PC-3 (cell line): ENCODE data around the gene PELI2.

ENCODE experiments used
- EZH2 ChIP-seq: fragments of 300-600 bp; sonication (generic); IDR thresholded peaks from one replicate; pipeline ENCODE4 v1.6.1; 2017; ENCODE audit warnings: antibody characterized with exemption, mild to moderate bottlenecking, low read length; ENCODE audit not compliant: unreplicated experiment
- EZH2phosphoT487 ChIP-seq: fragments of 300-600 bp; sonication (generic); IDR thresholded peaks from 2 replicates; pipeline ENCODE4 v1.6.1; 2018; ENCODE audit warnings: mild to moderate bottlenecking, antibody characterized with exemption, low read length, borderline replicate concordance
- TF ChIP-seq, protein P1 (sequence below): fragments of 300-600 bp; sonication (generic); conservative IDR thresholded peaks from 2 replicates; pipeline ENCODE4 v1.5.1; 2017; ENCODE audit warnings: antibody characterized with exemption, low read depth, mild to moderate bottlenecking, low read length

DNA sequence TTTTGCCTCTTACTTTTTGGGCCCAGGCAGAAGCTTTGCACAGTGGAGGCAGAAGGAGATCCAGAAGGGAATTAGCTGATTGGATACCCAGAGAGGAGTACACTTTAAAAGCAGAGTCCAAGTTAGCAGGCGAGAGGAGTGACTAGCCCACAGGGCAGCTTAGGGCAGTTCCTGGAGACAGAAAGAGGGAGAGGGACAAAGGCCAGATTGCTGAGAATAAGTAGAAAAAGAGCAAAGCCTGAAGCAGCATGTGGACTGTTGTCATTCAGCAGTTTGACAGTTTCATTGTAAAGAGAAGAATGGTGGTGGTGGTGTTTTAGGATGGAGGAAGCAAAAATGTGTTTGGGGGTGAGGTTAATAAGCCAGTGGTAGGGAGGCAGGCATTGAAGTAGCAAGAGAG, 95.1 kb downstream of the PELI2 start:
- TF ChIP-seq, protein P1, sequence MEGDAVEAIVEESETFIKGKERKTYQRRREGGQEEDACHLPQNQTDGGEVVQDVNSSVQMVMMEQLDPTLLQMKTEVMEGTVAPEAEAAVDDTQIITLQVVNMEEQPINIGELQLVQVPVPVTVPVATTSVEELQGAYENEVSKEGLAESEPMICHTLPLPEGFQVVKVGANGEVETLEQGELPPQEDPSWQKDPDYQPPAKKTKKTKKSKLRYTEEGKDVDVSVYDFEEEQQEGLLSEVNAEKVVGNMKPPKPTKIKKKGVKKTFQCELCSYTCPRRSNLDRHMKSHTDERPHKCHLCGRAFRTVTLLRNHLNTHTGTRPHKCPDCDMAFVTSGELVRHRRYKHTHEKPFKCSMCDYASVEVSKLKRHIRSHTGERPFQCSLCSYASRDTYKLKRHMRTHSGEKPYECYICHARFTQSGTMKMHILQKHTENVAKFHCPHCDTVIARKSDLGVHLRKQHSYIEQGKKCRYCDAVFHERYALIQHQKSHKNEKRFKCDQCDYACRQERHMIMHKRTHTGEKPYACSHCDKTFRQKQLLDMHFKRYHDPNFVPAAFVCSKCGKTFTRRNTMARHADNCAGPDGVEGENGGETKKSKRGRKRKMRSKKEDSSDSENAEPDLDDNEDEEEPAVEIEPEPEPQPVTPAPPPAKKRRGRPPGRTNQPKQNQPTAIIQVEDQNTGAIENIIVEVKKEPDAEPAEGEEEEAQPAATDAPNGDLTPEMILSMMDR, result no peak
- no peak for TF ChIP-seq EZH2
- no peak for TF ChIP-seq EZH2phosphoT487
